ENCODE data around the gene CPEB2.

CPEB2 gene

DNA sequence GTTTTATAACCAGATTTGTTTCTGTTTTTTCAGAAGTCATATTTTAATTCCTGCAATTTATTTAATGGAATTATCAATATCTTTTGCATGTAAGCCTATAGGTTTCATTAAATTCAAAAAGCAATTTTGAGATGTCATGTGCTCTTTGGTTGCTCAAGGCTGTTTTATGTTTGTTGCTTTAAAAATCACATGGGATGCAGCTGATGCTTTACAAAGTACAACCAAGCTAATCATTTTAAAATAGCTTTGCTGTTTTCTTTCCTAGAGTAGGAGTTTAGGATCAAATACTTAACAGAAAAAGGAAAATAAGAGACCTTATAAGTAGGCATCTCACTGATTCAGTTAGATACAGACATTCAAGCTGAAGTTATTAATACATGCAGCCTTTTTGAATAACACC lies 11.3 kb downstream of the CPEB2 start:
- ChIA-PET CTCF (interaction anchor here (0.9 kb wide), 1 partner anchor 19 kb away, joined by 3 read pairs; no protein-coding TSS in a partner anchor), POLR2A (no interaction called here)
- TF ChIP-seq, protein P1, sequence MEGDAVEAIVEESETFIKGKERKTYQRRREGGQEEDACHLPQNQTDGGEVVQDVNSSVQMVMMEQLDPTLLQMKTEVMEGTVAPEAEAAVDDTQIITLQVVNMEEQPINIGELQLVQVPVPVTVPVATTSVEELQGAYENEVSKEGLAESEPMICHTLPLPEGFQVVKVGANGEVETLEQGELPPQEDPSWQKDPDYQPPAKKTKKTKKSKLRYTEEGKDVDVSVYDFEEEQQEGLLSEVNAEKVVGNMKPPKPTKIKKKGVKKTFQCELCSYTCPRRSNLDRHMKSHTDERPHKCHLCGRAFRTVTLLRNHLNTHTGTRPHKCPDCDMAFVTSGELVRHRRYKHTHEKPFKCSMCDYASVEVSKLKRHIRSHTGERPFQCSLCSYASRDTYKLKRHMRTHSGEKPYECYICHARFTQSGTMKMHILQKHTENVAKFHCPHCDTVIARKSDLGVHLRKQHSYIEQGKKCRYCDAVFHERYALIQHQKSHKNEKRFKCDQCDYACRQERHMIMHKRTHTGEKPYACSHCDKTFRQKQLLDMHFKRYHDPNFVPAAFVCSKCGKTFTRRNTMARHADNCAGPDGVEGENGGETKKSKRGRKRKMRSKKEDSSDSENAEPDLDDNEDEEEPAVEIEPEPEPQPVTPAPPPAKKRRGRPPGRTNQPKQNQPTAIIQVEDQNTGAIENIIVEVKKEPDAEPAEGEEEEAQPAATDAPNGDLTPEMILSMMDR (IDR thresholded peaks at IDR 0.05; ENCODE audit: control extremely low read depth, extremely low read depth, low read depth, missing control alignments): no peak
- DNase-seq (ENCODE audit: extremely low spot score): no peak

GRCh38 chr4:15015170-15015569 lies 12.9 kb downstream of the CPEB2 start:
- DNase-seq (ENCODE audit: extremely low spot score): no peak
- POLR2A ChIA-PET: no interaction called here
- CTCF ChIA-PET: interaction anchor here (1.0 to 1.6 kb wide), 3 partner anchors 12 to 20 kb away, joined by 3 to 8 read pairs (median 7); no protein-coding TSS in a partner anchor
- TF ChIP-seq, protein P1 (IDR thresholded peaks at IDR 0.05; ENCODE audit: control extremely low read depth, extremely low read depth, low read depth, missing control alignments): no peak

DNA sequence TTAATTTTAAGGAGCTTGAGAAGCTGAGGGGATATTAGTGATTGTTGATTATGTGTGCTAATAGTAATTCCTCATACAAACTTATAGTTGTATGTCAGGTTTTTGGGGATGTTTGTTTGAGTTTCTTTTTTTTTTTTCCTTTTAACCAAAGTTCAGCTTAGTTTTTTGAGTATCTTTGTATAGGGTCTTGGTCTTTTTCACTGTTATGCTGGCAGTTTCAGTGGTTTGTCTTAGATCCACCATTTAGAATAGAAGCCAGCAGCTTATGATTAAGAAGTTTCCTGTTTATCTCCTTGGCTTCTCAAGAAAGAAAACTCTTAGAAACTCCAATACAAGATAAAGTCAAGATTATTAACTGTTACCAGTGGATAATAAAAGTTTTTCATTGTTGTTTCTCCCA lies 16.1 kb downstream of the CPEB2 start:
- DNase-seq (ENCODE audit: extremely low spot score): no peak
- ChIA-PET CTCF (interaction anchor here (1.1 to 1.9 kb wide), 3 partner anchors 9 to 14 kb away, joined by 3 to 6 read pairs (median 3); no protein-coding TSS in a partner anchor), POLR2A (no interaction called here)
- TF ChIP-seq, protein P1 (IDR thresholded peaks at IDR 0.05; ENCODE audit: control extremely low read depth, extremely low read depth, low read depth, missing control alignments): no peak

- TF ChIP-seq, protein P1 (IDR thresholded peaks at IDR 0.05; ENCODE audit: control extremely low read depth, extremely low read depth, low read depth, missing control alignments): no peak
- DNase-seq (ENCODE audit: extremely low spot score): no peak
- ChIA-PET CTCF (interaction anchor here (1.1 to 2.3 kb wide), 5 partner anchors 9 to 16 kb away, joined by 3 to 16 read pairs (median 4); no protein-coding TSS in a partner anchor), POLR2A (no interaction called here)
Measured at GRCh38 chr4:15020502-15021286, 18.4 kb downstream of the CPEB2 start.

DNA sequence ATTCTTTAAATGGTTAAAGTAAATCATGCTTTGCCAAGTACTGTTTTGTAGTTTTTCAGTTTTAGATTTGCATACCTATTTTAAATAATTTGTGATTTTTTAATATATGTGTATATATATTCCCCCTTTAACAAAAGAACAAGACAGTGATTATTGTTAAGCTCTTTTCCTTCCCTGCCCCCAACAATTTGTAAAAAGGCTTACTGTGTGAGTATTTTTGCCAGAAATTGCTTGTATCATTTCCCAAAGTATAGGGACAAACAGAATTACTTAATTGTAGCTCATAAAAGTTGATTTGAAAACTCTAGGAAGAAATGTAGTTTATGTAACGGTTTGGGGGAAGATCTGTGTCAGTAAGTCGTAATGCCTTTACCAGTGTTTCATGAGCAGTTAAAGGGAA lies 19.0 kb downstream of the CPEB2 start:
- DNase-seq (ENCODE audit: extremely low spot score): no peak
- ChIA-PET CTCF (interaction anchor here (1.1 to 2.3 kb wide), 4 partner anchors 8 to 14 kb away, joined by 3 to 16 read pairs (median 4); no protein-coding TSS in a partner anchor), POLR2A (no interaction called here)
- TF ChIP-seq, protein P1 (IDR thresholded peaks at IDR 0.05; ENCODE audit: control extremely low read depth, extremely low read depth, low read depth, missing control alignments): no peak

DNA sequence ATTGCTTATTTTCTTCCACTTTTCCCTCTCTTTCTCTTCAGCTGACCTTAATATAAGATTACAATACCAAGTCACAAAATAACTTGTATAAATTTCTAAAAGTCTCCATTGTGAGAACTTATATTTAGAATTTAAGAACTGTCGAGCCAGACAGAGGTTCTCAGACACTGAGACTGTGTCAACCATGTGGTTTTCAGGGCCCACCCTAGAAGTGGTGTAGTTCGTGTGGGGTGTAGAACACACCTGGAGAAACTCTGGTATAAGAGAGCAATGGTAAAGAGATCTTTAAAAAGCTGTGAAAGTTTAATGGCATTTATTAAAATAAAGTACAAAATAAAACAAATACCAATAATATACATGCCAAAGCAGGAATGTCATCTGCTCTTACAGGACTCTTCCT lies 19.7 kb downstream of the CPEB2 start:
- no peak for DNase-seq (ENCODE audit: extremely low spot score)
- ChIA-PET POLR2A (no interaction called here), CTCF (interaction anchor here (1.1 to 1.4 kb wide), 2 partner anchors 13 to 15 kb away, joined by 3 to 4 read pairs; no protein-coding TSS in a partner anchor)
- TF ChIP-seq, protein P1 (IDR thresholded peaks at IDR 0.05; ENCODE audit: control extremely low read depth, extremely low read depth, low read depth, missing control alignments): no peak
